Fibroblast of the aortic adventitia (primary cell): ENCODE data around the gene COX11. TPM values are rescaled to one million over a fixed set of nuclear protein-coding genes. Genes with fewer than 3 reads are reported as not detected.

ENCODE experiments used
- DNase-seq: peaks from one replicate; pipeline ENCODE4 v3.0.0-alpha.2; 2010; ENCODE audit warnings: low read depth
- H3K4me3 ChIP-seq: 2 replicates; pipeline ENCODE4 v1.5.1; 2011; ENCODE audit warnings: low read depth, mild to moderate bottlenecking, control low read depth, low read length, moderate library complexity
- CTCF ChIP-seq: IDR thresholded peaks from 2 replicates; pipeline ENCODE4 v1.5.1; 2011; ENCODE audit warnings: mild to moderate bottlenecking, low read length, control low read depth, inconsistent platforms; ENCODE audit not compliant: insufficient read depth
- total RNA-seq: library from RNA; depleted of rRNA; stranded (reverse); fragments of >200 nt; gene quantifications from 2 replicates; pipeline ENCODE4 v1.2.3, GENCODE V29; 2012; ENCODE audit warnings: low replicate concordance

The COX11 gene
- total RNA-seq, 1 donor: 37.8 TPM

GRCh38 chr17:54977744-54978143, 9.3 kb upstream of the COX11 start:
- no peak overlapping the region for H3K4me3 ChIP-seq
- DNase-seq: no peak
- TF ChIP-seq CTCF: no peak

- no peak for DNase-seq
- TF ChIP-seq CTCF: no peak
- no peak overlapping the region for H3K4me3 ChIP-seq
Measured at GRCh38 chr17:54976316-54976715, 7.9 kb upstream of the COX11 start.

- no peak for TF ChIP-seq CTCF
- H3K4me3 ChIP-seq: no peak overlapping the region
- no peak for DNase-seq
Measured at GRCh38 chr17:54974759-54975158, 6.3 kb upstream of the COX11 start.

- H3K4me3 ChIP-seq: no peak overlapping the region
- no peak for DNase-seq
- TF ChIP-seq CTCF: no peak
Measured at GRCh38 chr17:54972406-54973138, 4.1 kb upstream of the COX11 start.

GRCh38 chr17:54971901-54972300, 3.4 kb upstream of the COX11 start:
- TF ChIP-seq CTCF: no peak
- no peak for DNase-seq
- no peak overlapping the region for H3K4me3 ChIP-seq

- no peak for DNase-seq
- no peak for TF ChIP-seq CTCF
- H3K4me3 ChIP-seq: no peak overlapping the region
Measured at GRCh38 chr17:54971147-54971546, 2.7 kb upstream of the COX11 start.
